ENCODE data around the gene B4GAT1.

DNA sequence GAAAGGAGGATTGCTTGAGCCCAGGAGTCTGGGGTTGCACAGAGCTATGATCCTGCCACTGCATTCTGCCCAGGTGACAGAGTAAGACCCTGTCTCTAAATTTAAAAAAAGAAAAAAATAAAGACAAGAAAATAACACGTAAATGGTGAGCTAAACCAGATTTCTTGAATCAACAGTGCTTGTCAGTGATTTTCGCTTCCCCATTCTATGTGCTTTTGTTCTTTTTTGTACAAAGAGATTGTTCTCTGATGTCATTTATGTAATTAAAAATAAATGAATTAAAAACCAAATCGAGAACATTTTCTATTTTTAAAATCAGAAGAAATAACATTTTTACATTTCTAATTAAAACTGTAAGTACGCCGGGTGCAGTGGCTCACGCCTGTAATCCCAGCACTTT lies 43.9 kb upstream of the B4GAT1 start:
- no peak for TF ChIP-seq POLR2A (IDR thresholded peaks at IDR 0.05)
- no peak for TF ChIP-seq POLR2AphosphoS5 (IDR thresholded peaks at IDR 0.05)
- TF ChIP-seq, protein P1, sequence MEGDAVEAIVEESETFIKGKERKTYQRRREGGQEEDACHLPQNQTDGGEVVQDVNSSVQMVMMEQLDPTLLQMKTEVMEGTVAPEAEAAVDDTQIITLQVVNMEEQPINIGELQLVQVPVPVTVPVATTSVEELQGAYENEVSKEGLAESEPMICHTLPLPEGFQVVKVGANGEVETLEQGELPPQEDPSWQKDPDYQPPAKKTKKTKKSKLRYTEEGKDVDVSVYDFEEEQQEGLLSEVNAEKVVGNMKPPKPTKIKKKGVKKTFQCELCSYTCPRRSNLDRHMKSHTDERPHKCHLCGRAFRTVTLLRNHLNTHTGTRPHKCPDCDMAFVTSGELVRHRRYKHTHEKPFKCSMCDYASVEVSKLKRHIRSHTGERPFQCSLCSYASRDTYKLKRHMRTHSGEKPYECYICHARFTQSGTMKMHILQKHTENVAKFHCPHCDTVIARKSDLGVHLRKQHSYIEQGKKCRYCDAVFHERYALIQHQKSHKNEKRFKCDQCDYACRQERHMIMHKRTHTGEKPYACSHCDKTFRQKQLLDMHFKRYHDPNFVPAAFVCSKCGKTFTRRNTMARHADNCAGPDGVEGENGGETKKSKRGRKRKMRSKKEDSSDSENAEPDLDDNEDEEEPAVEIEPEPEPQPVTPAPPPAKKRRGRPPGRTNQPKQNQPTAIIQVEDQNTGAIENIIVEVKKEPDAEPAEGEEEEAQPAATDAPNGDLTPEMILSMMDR (IDR thresholded peaks at IDR 0.05): no peak
- TF ChIP-seq EP300 (IDR thresholded peaks at IDR 0.05): no peak
